ENCODE results near the gene FAM217B. TPM values are rescaled to one million over a fixed set of nuclear protein-coding genes. Genes with fewer than 3 reads are reported as not detected.

The FAM217B gene
- total RNA-seq, 1 donor from 2014 or later: 10.8 TPM

DNA sequence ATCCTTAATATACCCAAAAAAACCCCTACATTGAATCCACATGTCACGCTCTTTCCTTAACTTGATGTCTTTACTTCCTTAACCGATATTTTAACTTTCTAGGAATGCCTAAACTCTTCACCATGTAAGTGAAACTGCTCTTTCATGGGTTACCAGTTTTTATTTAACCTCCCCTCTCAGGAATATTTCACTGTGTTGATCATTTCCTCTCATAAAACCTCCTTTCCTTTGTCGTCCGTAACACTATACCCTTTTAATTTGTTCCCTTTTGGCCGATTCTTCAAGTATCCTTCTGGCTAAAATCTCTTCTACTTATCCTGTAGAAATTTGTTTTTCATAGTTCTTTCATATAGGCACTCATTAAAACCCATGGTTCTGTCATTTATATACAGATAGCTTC lies 31.3 kb upstream of the FAM217B start:
- TF ChIP-seq, protein P1, sequence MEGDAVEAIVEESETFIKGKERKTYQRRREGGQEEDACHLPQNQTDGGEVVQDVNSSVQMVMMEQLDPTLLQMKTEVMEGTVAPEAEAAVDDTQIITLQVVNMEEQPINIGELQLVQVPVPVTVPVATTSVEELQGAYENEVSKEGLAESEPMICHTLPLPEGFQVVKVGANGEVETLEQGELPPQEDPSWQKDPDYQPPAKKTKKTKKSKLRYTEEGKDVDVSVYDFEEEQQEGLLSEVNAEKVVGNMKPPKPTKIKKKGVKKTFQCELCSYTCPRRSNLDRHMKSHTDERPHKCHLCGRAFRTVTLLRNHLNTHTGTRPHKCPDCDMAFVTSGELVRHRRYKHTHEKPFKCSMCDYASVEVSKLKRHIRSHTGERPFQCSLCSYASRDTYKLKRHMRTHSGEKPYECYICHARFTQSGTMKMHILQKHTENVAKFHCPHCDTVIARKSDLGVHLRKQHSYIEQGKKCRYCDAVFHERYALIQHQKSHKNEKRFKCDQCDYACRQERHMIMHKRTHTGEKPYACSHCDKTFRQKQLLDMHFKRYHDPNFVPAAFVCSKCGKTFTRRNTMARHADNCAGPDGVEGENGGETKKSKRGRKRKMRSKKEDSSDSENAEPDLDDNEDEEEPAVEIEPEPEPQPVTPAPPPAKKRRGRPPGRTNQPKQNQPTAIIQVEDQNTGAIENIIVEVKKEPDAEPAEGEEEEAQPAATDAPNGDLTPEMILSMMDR (IDR thresholded peaks at IDR 0.05; ENCODE audit: insufficient read depth, low read length, poor library complexity, severe bottlenecking): no peak
- no peak overlapping the region for H3K4me3 ChIP-seq (ENCODE audit: low read depth, low read length)
- H3K27me3 ChIP-seq (ENCODE audit: control insufficient read depth, insufficient read depth, low read length): no peaks in the 10 kb centered on the region
- DNase-seq (ENCODE audit: low read depth): no peak
- no peaks in the 10 kb centered on the region for H3K36me3 ChIP-seq (ENCODE audit: control insufficient read depth, insufficient read depth, low read length)

DNA sequence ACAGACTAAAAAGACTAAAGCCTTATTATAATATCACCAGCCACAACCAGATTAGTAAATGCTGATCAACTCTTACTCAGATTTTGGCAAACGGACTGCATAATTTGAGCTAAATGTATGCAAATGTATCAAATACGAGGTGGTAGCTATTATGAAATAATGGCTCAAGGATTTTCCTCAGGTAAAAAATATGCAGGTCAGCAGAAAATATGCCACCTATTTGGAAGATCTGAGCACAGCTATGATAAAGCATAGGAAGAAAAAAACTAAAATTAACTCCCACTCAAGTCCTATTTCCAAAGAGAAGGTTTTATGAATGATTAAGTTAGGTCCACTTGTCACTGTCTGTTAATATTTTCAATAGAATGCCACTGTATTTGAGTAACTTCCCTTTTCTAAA lies 29.1 kb upstream of the FAM217B start:
- no peak overlapping the region for H3K4me3 ChIP-seq (ENCODE audit: low read depth, low read length)
- no peaks in the 10 kb centered on the region for H3K36me3 ChIP-seq (ENCODE audit: control insufficient read depth, insufficient read depth, low read length)
- no peak for DNase-seq (ENCODE audit: low read depth)
- TF ChIP-seq, protein P1 (IDR thresholded peaks at IDR 0.05; ENCODE audit: insufficient read depth, low read length, poor library complexity, severe bottlenecking): no peak
- H3K27me3 ChIP-seq (ENCODE audit: control insufficient read depth, insufficient read depth, low read length): no peaks in the 10 kb centered on the region

DNA sequence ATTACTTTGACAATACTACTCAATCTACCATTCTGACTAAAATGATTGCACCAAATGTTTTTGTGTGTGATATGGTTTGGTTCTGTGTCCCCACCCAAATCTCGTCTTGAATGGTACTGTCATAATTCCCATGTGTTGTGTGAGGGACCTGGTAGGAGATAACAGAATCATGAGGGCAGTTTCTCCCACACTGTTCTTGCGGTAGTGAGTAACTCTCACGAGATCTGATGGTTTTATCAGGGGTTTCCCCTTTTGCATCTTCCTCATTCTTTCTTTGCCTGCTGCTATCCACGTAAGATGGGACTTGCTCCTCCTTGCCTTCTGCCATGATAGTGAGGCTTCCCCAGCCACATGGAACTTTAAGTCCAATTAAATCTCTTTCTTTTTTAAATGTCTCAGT lies 27.6 kb upstream of the FAM217B start:
- Histone ChIP-seq H3K4me3 (ENCODE audit: low read depth, low read length) (no peak overlapping the region), H3K36me3 (ENCODE audit: control insufficient read depth, insufficient read depth, low read length) (no peaks in the 10 kb centered on the region), H3K27me3 (ENCODE audit: control insufficient read depth, insufficient read depth, low read length) (no peaks in the 10 kb centered on the region)
- TF ChIP-seq, protein P1 (IDR thresholded peaks at IDR 0.05; ENCODE audit: insufficient read depth, low read length, poor library complexity, severe bottlenecking): no peak
- no peak for DNase-seq (ENCODE audit: low read depth)

DNA sequence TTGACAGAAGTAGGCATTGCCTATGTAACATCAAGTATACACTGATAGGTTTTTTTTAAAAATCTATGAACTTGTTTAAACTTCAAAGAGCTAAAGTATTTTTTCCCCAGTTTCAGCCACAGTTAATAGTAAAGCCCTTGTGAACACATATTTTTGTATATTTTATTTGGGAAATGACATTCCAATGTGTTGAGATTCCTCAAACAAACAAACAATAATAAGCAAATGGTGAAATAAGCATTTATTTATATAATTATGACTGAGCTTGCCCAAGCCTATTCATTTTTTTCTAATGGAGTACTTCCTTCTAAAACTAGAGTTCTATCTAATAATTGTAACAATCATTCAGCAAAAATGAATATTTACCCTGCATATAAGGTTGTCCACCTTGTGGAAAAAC lies 19.2 kb upstream of the FAM217B start:
- Histone ChIP-seq H3K36me3 (ENCODE audit: control insufficient read depth, insufficient read depth, low read length) (no peaks in the 10 kb centered on the region), H3K27me3 (ENCODE audit: control insufficient read depth, insufficient read depth, low read length) (no peaks in the 10 kb centered on the region), H3K4me3 (ENCODE audit: low read depth, low read length) (no peak overlapping the region)
- DNase-seq (ENCODE audit: low read depth): no peak
- TF ChIP-seq, protein P1 (IDR thresholded peaks at IDR 0.05; ENCODE audit: insufficient read depth, low read length, poor library complexity, severe bottlenecking): no peak

DNA sequence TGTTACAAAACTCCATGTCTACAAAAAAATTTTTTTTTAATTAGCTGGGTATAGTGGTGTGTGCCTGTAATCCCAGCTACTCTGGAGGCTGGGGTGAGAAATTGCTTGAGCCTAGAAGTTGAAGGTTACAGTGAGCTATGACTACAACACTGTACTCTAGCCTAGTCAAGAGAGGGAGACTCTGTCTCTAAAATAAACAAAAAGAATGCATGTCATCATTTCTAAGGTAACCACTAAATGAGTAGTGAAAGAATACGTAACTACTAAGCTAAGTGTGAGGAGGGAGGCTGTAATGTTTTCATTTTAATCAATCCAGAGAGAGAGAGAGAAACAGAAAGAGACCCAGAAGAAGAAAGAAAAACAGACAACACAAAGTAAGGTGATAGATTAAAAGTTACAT lies 16.7 kb upstream of the FAM217B start:
- H3K27me3 ChIP-seq (ENCODE audit: control insufficient read depth, insufficient read depth, low read length): no peaks in the 10 kb centered on the region
- no peak for DNase-seq (ENCODE audit: low read depth)
- no peaks in the 10 kb centered on the region for H3K36me3 ChIP-seq (ENCODE audit: control insufficient read depth, insufficient read depth, low read length)
- no peak overlapping the region for H3K4me3 ChIP-seq (ENCODE audit: low read depth, low read length)
- TF ChIP-seq, protein P1 (IDR thresholded peaks at IDR 0.05; ENCODE audit: insufficient read depth, low read length, poor library complexity, severe bottlenecking): no peak

DNA sequence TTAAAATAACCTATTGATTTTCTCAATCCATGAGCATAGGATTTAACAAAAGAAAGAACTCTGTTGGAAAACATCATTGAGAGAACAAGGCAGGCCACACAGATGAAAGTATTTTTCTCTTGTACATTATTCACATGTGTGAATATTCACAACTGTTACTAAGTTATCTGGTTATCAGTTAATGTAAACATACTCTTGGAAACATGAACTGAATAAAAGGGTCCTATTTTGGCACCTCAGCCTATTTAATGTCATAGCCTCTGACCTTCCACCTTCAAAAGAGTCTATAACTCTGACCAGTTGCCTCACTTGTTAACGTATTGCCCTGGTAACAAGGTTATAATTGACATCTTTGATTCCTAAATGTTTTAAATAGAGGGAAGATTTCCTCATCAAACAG lies 14.8 kb upstream of the FAM217B start:
- DNase-seq (ENCODE audit: low read depth): no peak
- Histone ChIP-seq H3K36me3 (ENCODE audit: control insufficient read depth, insufficient read depth, low read length) (no peaks in the 10 kb centered on the region), H3K27me3 (ENCODE audit: control insufficient read depth, insufficient read depth, low read length) (no peaks in the 10 kb centered on the region), H3K4me3 (ENCODE audit: low read depth, low read length) (no peak overlapping the region)
- TF ChIP-seq, protein P1 (IDR thresholded peaks at IDR 0.05; ENCODE audit: insufficient read depth, low read length, poor library complexity, severe bottlenecking): no peak
